Activated CD4-positive, alpha-beta memory T cell treated with anti-CD3 and anti-CD28 coated beads, Interleukin-2, amount 10 ng/mL, durations not matched to agents 7 days and 5 days (primary cell): ENCODE measurements around the gene BICDL2. TPM values are rescaled to one million over a fixed set of nuclear protein-coding genes. Genes with fewer than 3 reads are reported as not detected.
A peak's percentile ranks its signal among the peaks of the same experiment; 100 is the strongest.
"Not testable (repeated sequence)": the region's sequence is repeated elsewhere in the genome, so short reads cannot be mapped to it uniquely, and the experiment has no call there.

Experiments
- CTCF ChIA-PET: fragments of 350-600 bp; sonication (Branson Sonifier 250); formaldehyde crosslinking; loops from one replicate; lab custom pipeline; 2021; ENCODE audit warnings: antibody characterized with exemption, inconsistent platforms; lab: Charles Lee
- POLR2A ChIA-PET: fragments of 350-600 bp; sonication (Branson Sonifier 250); formaldehyde crosslinking; loops from one replicate; lab custom pipeline; 2021; ENCODE audit warnings: antibody characterized with exemption; lab: Charles Lee
- DNase-seq: peaks from one replicate; pipeline ENCODE4 v3.0.0-alpha.2; 2020
- H3K27ac Mint-ChIP-seq: one replicate; pipeline ENCODE4 v1.8.0; 2021; ENCODE audit warnings: mild to moderate bottlenecking, mixed read lengths
- H3K27me3 Mint-ChIP-seq: one replicate; pipeline ENCODE4 v1.8.0; 2021; ENCODE audit warnings: mixed read lengths
- H3K36me3 Mint-ChIP-seq: one replicate; pipeline ENCODE4 v1.8.0; 2021; ENCODE audit warnings: low read depth, mixed read lengths
- H3K4me1 Mint-ChIP-seq: one replicate; pipeline ENCODE4 v1.8.0; 2021; ENCODE audit warnings: mixed read lengths
- H3K4me3 Mint-ChIP-seq: one replicate; pipeline ENCODE4 v1.8.0; 2021; ENCODE audit warnings: mild to moderate bottlenecking, mixed read lengths
- H3K9me3 Mint-ChIP-seq: one replicate; pipeline ENCODE4 v1.8.0; 2021; ENCODE audit warnings: mixed read lengths
- total RNA-seq, 2 experiments: library from RNA; stranded (reverse); gene quantifications; one replicate each; pipeline ENCODE4 v1.2.3, GENCODE V29; 2021

BICDL2 gene
- total RNA-seq, 2 experiments from 2014 or later, result 1.4 to 1.9 TPM

GRCh38 chr16:3063625-3064386, 27.1 kb upstream of the BICDL2 start:
- Mint-ChIP-seq H3K36me3 (peaks cover 63% of the 10 kb centered on the region), H3K9me3 (no peaks in the 10 kb centered on the region), H3K27ac (peak overlapping the region; percentile 99), H3K4me1 (peaks cover 63% of the 10 kb centered on the region), H3K4me3 (peak overlapping the region; percentile 45), H3K27me3 (no peaks in the 10 kb centered on the region)
- no peak for DNase-seq
- CTCF ChIA-PET, result interaction anchor here (0.8 to 4.7 kb wide), 8 partner anchors 13 to 70 kb away, joined by 3 to 44 read pairs (median 4); partner anchors contain the start of gene ZNF213
- POLR2A ChIA-PET, result interaction anchor here (0.9 to 8.3 kb wide), 13 partner anchors 12 to 101 kb away, joined by 3 to 187 read pairs (median 8); partner anchors contain the start of genes MMP25, PKMYT1 and ZNF213

GRCh38 chr16:3062553-3062952, 25.8 kb upstream of the BICDL2 start:
- H3K9me3 Mint-ChIP-seq, result no peaks in the 10 kb centered on the region
- no peak for DNase-seq
- H3K27ac Mint-ChIP-seq, result no peak overlapping the region
- POLR2A ChIA-PET, result interaction anchor here (1.1 to 8.3 kb wide), 6 partner anchors 8 to 72 kb away, joined by 3 to 187 read pairs (median 36); partner anchors contain the start of genes MMP25 and ZNF213
- no peaks in the 10 kb centered on the region for H3K27me3 Mint-ChIP-seq
- CTCF ChIA-PET, result interaction anchor here (1.3 to 4.7 kb wide), 2 partner anchors 30 to 67 kb away, joined by 4 to 44 read pairs; no protein-coding TSS in a partner anchor
- peaks cover 58% of the 10 kb centered on the region for H3K36me3 Mint-ChIP-seq
- H3K4me1 Mint-ChIP-seq, result peaks cover 57% of the 10 kb centered on the region
- H3K4me3 Mint-ChIP-seq, result no peak overlapping the region

GRCh38 chr16:3060339-3061127, 23.8 kb upstream of the BICDL2 start:
- H3K27me3 Mint-ChIP-seq, result no peaks in the 10 kb centered on the region
- ChIA-PET CTCF (interaction anchor here (1.1 to 6.3 kb wide), 13 partner anchors 13 to 109 kb away, joined by 3 to 177 read pairs (median 16); partner anchors contain the start of gene ZNF213), POLR2A (interaction anchor here (1.0 to 6.1 kb wide), 6 partner anchors 9 to 74 kb away, joined by 3 to 96 read pairs (median 18); partner anchors contain the start of gene ZNF213)
- peaks cover 75% of the 10 kb centered on the region for H3K4me1 Mint-ChIP-seq
- H3K36me3 Mint-ChIP-seq, result peaks cover 55% of the 10 kb centered on the region
- DNase-seq, result no peak
- no peaks in the 10 kb centered on the region for H3K9me3 Mint-ChIP-seq
- peak overlapping the region; percentile 86 for H3K27ac Mint-ChIP-seq
- peak overlapping the region; percentile 79 for H3K4me3 Mint-ChIP-seq

GRCh38 chr16:3059723-3060242, 23.0 kb upstream of the BICDL2 start:
- H3K36me3 Mint-ChIP-seq, result peaks cover 58% of the 10 kb centered on the region
- CTCF ChIA-PET, result interaction anchor here (0.6 to 6.3 kb wide), 17 partner anchors 12 to 139 kb away, joined by 3 to 177 read pairs (median 7); partner anchors contain the start of gene ZNF213

GRCh38 chr16:3059041-3059722, 22.4 kb upstream of the BICDL2 start:
- peak overlapping the region; percentile 95 for H3K27ac Mint-ChIP-seq
- peaks cover 74% of the 10 kb centered on the region for H3K4me1 Mint-ChIP-seq
- peaks cover 59% of the 10 kb centered on the region for H3K36me3 Mint-ChIP-seq
- ChIA-PET POLR2A (interaction anchor here (0.6 to 6.1 kb wide), 26 partner anchors 7 to 99 kb away, joined by 3 to 96 read pairs (median 6); partner anchors contain the start of genes MMP25, TNFRSF12A, ZNF213 and ZSCAN10), CTCF (interaction anchor here (0.6 to 6.3 kb wide), 31 partner anchors 8 to 138 kb away, joined by 3 to 177 read pairs (median 5); partner anchors contain the start of genes HCFC1R1, MMP25, THOC6 and ZNF213)
- DNase-seq, result peak; percentile 90
- no peaks in the 10 kb centered on the region for H3K27me3 Mint-ChIP-seq
- H3K9me3 Mint-ChIP-seq, result no peaks in the 10 kb centered on the region
- peak overlapping the region; percentile 79 for H3K4me3 Mint-ChIP-seq

More at GRCh38 chr16:3059723-3060242, 23.0 kb upstream of the BICDL2 start:
- DNase-seq, result no peak
- no peaks in the 10 kb centered on the region for H3K27me3 Mint-ChIP-seq
- peak overlapping the region; percentile 86 for H3K27ac Mint-ChIP-seq
- POLR2A ChIA-PET, result interaction anchor here (0.7 to 6.1 kb wide), 10 partner anchors 10 to 75 kb away, joined by 3 to 96 read pairs (median 13); partner anchors contain the start of genes ZNF213 and ZSCAN10
- no peaks in the 10 kb centered on the region for H3K9me3 Mint-ChIP-seq
- peaks cover 75% of the 10 kb centered on the region for H3K4me1 Mint-ChIP-seq
- H3K4me3 Mint-ChIP-seq, result peak overlapping the region; percentile 79

GRCh38 chr16:3058139-3059030, 21.6 kb upstream of the BICDL2 start:
- ChIA-PET CTCF (interaction anchor here (0.6 to 6.3 kb wide), 34 partner anchors 9 to 172 kb away, joined by 3 to 177 read pairs (median 5); partner anchors contain the start of genes HCFC1R1, MMP25, THOC6 and ZNF213), POLR2A (interaction anchor here (0.6 to 6.1 kb wide), 25 partner anchors 8 to 100 kb away, joined by 3 to 96 read pairs (median 6); partner anchors contain the start of genes MMP25, TNFRSF12A, ZNF213 and ZSCAN10)
- no peaks in the 10 kb centered on the region for H3K27me3 Mint-ChIP-seq
- no peaks in the 10 kb centered on the region for H3K9me3 Mint-ChIP-seq
- peak overlapping the region; percentile 96 for H3K27ac Mint-ChIP-seq
- H3K36me3 Mint-ChIP-seq, result peaks cover 66% of the 10 kb centered on the region
- H3K4me1 Mint-ChIP-seq, result peaks cover 75% of the 10 kb centered on the region
- peak; percentile 68 for DNase-seq
- H3K4me3 Mint-ChIP-seq, result peak overlapping the region; percentile 79

- Mint-ChIP-seq H3K4me1 (peaks cover 71% of the 10 kb centered on the region), H3K4me3 (peak overlapping the region; percentile 79), H3K36me3 (peaks cover 64% of the 10 kb centered on the region), H3K9me3 (no peaks in the 10 kb centered on the region), H3K27me3 (no peaks in the 10 kb centered on the region), H3K27ac (peak overlapping the region; percentile 96)
- ChIA-PET CTCF (interaction anchor here (0.9 to 6.3 kb wide), 14 partner anchors 10 to 113 kb away, joined by 3 to 177 read pairs (median 12); partner anchors contain the start of genes MMP25 and ZNF213), POLR2A (interaction anchor here (0.7 to 6.1 kb wide), 20 partner anchors 8 to 91 kb away, joined by 3 to 96 read pairs (median 6); partner anchors contain the start of genes IL32, MMP25, TNFRSF12A and ZNF213)
- peak; percentile 59 for DNase-seq
Observed at GRCh38 chr16:3057181-3058138, 20.7 kb upstream of the BICDL2 start.

- Mint-ChIP-seq H3K27me3 (no peaks in the 10 kb centered on the region), H3K9me3 (no peaks in the 10 kb centered on the region), H3K4me1 (peaks cover 73% of the 10 kb centered on the region), H3K27ac (peak overlapping the region; percentile 96), H3K4me3 (peak overlapping the region; percentile 79), H3K36me3 (peaks cover 72% of the 10 kb centered on the region)
- DNase-seq, result no peak
- ChIA-PET CTCF (interaction anchor here (0.9 to 6.3 kb wide), 5 partner anchors 25 to 72 kb away, joined by 3 to 177 read pairs (median 6); no protein-coding TSS in a partner anchor), POLR2A (interaction anchor here (0.7 to 6.1 kb wide), 13 partner anchors 9 to 102 kb away, joined by 3 to 96 read pairs (median 3); partner anchors contain the start of genes IL32, MMP25 and ZNF213)
Observed at GRCh38 chr16:3056336-3057180, 19.8 kb upstream of the BICDL2 start.

- H3K4me3 Mint-ChIP-seq, result peak overlapping the region; percentile 64
- not testable (repeated sequence) for DNase-seq, H3K9me3 Mint-ChIP-seq, H3K27me3 Mint-ChIP-seq
- peak overlapping the region; percentile 96 for H3K27ac Mint-ChIP-seq
- H3K4me1 Mint-ChIP-seq, result peaks cover 77% of the 10 kb centered on the region
- POLR2A ChIA-PET, result interaction anchor here (0.7 to 6.1 kb wide), 9 partner anchors 8 to 103 kb away, joined by 3 to 96 read pairs (median 3); partner anchors contain the start of gene MMP25
- H3K36me3 Mint-ChIP-seq, result peaks cover 77% of the 10 kb centered on the region
- CTCF ChIA-PET, result interaction anchor here (0.9 to 6.3 kb wide), 5 partner anchors 19 to 73 kb away, joined by 3 to 177 read pairs (median 5); no protein-coding TSS in a partner anchor
Observed at GRCh38 chr16:3055734-3056115, 19.0 kb upstream of the BICDL2 start.
